Breast epithelium (tissue), 3 donors: ENCODE results near the gene HOXD4.

ENCODE experiments used
- CTCF ChIP-seq, 3 donors: fragments of 450-650 bp; IDR thresholded peaks; one replicate each; pipeline ENCODE4 v1.5.1; 2016 to 2017; ENCODE audit warnings: antibody characterized with exemption in 3 of 3, mild to moderate bottlenecking in 3 of 3, moderate library complexity in 3 of 3
- POLR2A ChIP-seq: fragments of 450-650 bp; IDR thresholded peaks from one replicate; pipeline ENCODE4 v1.6.1; 2016; ENCODE audit warnings: antibody characterized with exemption, mild to moderate bottlenecking, moderate library complexity
- POLR2AphosphoS5 ChIP-seq, 3 donors: sonication (generic); formaldehyde crosslinking; IDR thresholded peaks; one replicate each; pipeline ENCODE4 v1.6.1; 2017; ENCODE audit warnings: antibody characterized with exemption in 3 of 3

- TF ChIP-seq CTCF (IDR thresholded peaks at IDR 0.05) (no peak), POLR2A (no peak), POLR2AphosphoS5 (IDR thresholded peaks at IDR 0.05) (no peak)
Measured at GRCh38 chr2:176163672-176164056, 12.3 kb downstream of the HOXD4 start.
